Fibroblast of mammary gland (primary cell): ENCODE data around the gene MNAT1.
"Not testable (repeated sequence)": the region's sequence is repeated elsewhere in the genome, so short reads cannot be mapped to it uniquely, and the experiment has no call there.

Experiments used
- DNase-seq: peaks from one replicate; pipeline ENCODE4 v3.0.0-alpha.2; 2010; ENCODE audit warnings: low read depth
- H3K4me3 ChIP-seq: 2 replicates; pipeline ENCODE4 v1.5.1; 2011; ENCODE audit warnings: low read depth, mild to moderate bottlenecking, low read length, moderate library complexity; ENCODE audit not compliant: control insufficient read depth
- CTCF ChIP-seq: conservative IDR thresholded peaks from 2 replicates; pipeline ENCODE4 v1.5.1; 2011; ENCODE audit warnings: low read depth, low read length, inconsistent platforms; ENCODE audit not compliant: control insufficient read depth, insufficient read depth

MNAT1 gene

GRCh38 chr14:60865378-60866127 lies 131.0 kb downstream of the MNAT1 start:
- TF ChIP-seq CTCF: no peak
- no peak overlapping the region for H3K4me3 ChIP-seq
- DNase-seq: no peak

- TF ChIP-seq CTCF: no peak
- no peak overlapping the region for H3K4me3 ChIP-seq
- DNase-seq: no peak
These were observed 133.1 kb downstream of the MNAT1 start for GRCh38 chr14:60867503-60868172.

- H3K4me3 ChIP-seq: no peak overlapping the region
- no peak for TF ChIP-seq CTCF
- no peak for DNase-seq
These were observed 143.6 kb downstream of the MNAT1 start for GRCh38 chr14:60878121-60878520.

GRCh38 chr14:60878536-60878935 lies 144.0 kb downstream of the MNAT1 start:
- no peak overlapping the region for H3K4me3 ChIP-seq
- TF ChIP-seq CTCF: no peak

GRCh38 chr14:60882219-60882618 lies 147.7 kb downstream of the MNAT1 start:
- no peak for TF ChIP-seq CTCF
- DNase-seq: no peak
- no peak overlapping the region for H3K4me3 ChIP-seq

More at GRCh38 chr14:60878536-60878935, 144.0 kb downstream of the MNAT1 start:
- DNase-seq: no peak

GRCh38 chr14:60884134-60884533 lies 149.6 kb downstream of the MNAT1 start:
- no peak for TF ChIP-seq CTCF
- DNase-seq: no peak
- H3K4me3 ChIP-seq: no peak overlapping the region

- H3K4me3 ChIP-seq, DNase-seq: not testable (repeated sequence)
These were observed 156.1 kb downstream of the MNAT1 start for GRCh38 chr14:60890636-60891035.
